ENCODE data around the gene IL11. TPM values are rescaled to one million over a fixed set of nuclear protein-coding genes. Genes with fewer than 3 reads are reported as not detected.

The IL11 gene
- total and polyA plus RNA-seq, 2 of the 13 experiments (the other 11 are each of a cell fraction or from before 2014, with no cell fraction given): 2.5 to 2.9 TPM

DNA sequence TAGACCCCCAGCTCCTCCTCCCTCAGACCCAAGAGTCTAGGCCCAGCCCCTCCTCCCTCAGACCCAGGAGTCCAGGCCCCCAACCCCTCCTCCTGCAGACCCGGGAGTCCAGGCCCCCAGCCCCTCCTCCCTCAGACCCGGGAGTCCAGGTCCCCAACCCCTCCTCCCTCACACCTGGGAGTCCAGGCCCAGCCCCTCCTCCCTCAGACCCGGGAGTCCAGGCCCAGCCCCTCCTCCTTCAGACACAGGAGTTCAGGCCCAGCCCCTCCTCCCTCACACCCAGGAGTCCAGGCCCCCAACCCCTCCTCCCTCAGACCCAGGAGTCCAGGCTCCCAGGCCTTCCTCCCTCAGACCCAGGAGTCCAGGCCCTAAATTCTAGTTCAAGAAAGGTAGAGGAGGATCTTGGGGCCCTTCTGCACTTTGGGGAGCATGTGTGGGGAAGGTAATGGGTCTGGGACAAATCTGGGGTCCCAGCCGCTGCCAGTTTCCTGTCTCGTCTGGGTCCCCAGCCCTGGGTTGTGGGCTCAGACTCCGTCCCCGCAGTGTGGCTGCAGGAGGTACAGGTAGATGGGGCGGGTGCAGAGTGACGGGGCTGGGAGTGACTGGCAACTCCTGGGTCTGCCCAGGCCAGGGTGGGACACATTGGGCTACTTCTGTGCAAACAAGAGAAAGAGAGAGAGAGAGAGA lies 3.2 kb upstream of the IL11 start:
- H3K36me3 ChIP-seq (replicated peaks in 1 of 2; ENCODE audit: control insufficient read depth in 1 of 2, insufficient read depth in 2 of 2, low read length in 2 of 2): no peaks in the 10 kb centered on the region
- H3K9ac ChIP-seq (ENCODE audit: insufficient read depth, low read depth, low read length): peak overlapping the region; percentile 51; the same call in 1 of the 2 replicates
- no peak for DNase-seq (ENCODE audit: low spot score)
- H2AFZ ChIP-seq (ENCODE audit: low read length): no peak overlapping the region
- H4K20me1 ChIP-seq (ENCODE audit: insufficient read depth, low read length): no peaks in the 10 kb centered on the region
- H3K9me3 ChIP-seq (ENCODE audit: low read length): no peaks in the 10 kb centered on the region
- no peak for TF ChIP-seq ZNF274 (CRISPR knock-in tag; IDR thresholded peaks at IDR 0.05)
- TF ChIP-seq SATB2 (CRISPR knock-in tag; IDR thresholded peaks at IDR 0.05): no peak
- peak; percentile 36; the same call in 1 of the 2 replicates for TF ChIP-seq ZNF788 (CRISPR knock-in tag; IDR thresholded peaks at IDR 0.05; ENCODE audit: borderline replicate concordance)
- no peak for TF ChIP-seq ZNF614 (CRISPR knock-in tag; IDR thresholded peaks at IDR 0.05; ENCODE audit: borderline replicate concordance)
- TF ChIP-seq MTA1 (CRISPR knock-in tag; IDR thresholded peaks at IDR 0.05; ENCODE audit: borderline replicate concordance): 0 out of 2 replicates have a peak, but pooled peaks have one; percentile 24
- TF ChIP-seq PLRG1 (conservative IDR thresholded peaks at IDR 0.05): no peak
- peak; percentile 18 for TF ChIP-seq ZNF883 (CRISPR knock-in tag; IDR thresholded peaks at IDR 0.05; ENCODE audit: not compliant biosample characterization)
- no peak for TF ChIP-seq ZNF75D (CRISPR knock-in tag; IDR thresholded peaks at IDR 0.05; ENCODE audit: borderline replicate concordance)
- no peak for TF ChIP-seq E2F5 (CRISPR knock-in tag; conservative IDR thresholded peaks at IDR 0.05)
- TF ChIP-seq ZSCAN22 (CRISPR knock-in tag; IDR thresholded peaks at IDR 0.05): peak; percentile 97
- no peak for TF ChIP-seq TGIF2 (CRISPR knock-in tag; IDR thresholded peaks at IDR 0.05)
- TF ChIP-seq TRIM24 (CRISPR knock-in tag; IDR thresholded peaks at IDR 0.05): no peak
- 0 out of 2 replicates have a peak, but pooled peaks have one; percentile 33 for TF ChIP-seq ARNTL (CRISPR knock-in tag; IDR thresholded peaks at IDR 0.05)
- peak overlapping the region; percentile 87 for H3K4me2 ChIP-seq (ENCODE audit: low read depth, low read length)
- no peak for FAIRE-seq
- in situ Hi-C loops (cut with HindIII; ENCODE audit: extremely low pct_ligation_motif_present, low pct_unique_long_range_greater_than_20kb) (no loop called here), intact Hi-C loops (cut with micrococcal nuclease; ENCODE audit: unreplicated experiment) (no loop called here)
- H3K27me3 ChIP-seq (ENCODE audit: control insufficient read depth in 1 of 2, insufficient read depth in 2 of 2, low read length in 2 of 2): peaks cover 7 to 38% of the 10 kb centered on the region in 2 experiments; a peak in 4 of 5 replicates
- POLR2A ChIA-PET: interaction anchor here (0.6 to 1.0 kb wide), 4 partner anchors 11 to 88 kb away, joined by 3 to 4 read pairs (median 3); partner anchors contain the start of genes ISOC2 and KMT5C
- peak; percentile 21; the same call in 2 of the 3 replicates for ATAC-seq
- CTCF ChIA-PET (ENCODE audit: low intra/inter-chr PET ratio, low total read pairs): no interaction called here
- H3K4me3 ChIP-seq (replicated peaks in 1 of 3; ENCODE audit: insufficient read depth in 1 of 3, low read depth in 2 of 3, low read length in 3 of 3): peak overlapping the region; percentile 44 to 70 (median 48)
- BruUV-seq (replicated peaks): no TSS peak
- no peak overlapping the region for H3K27ac ChIP-seq (ENCODE audit: extremely low read length, insufficient read depth, low read length)
- 4% methylated on average over 8 of the region's 9 CpGs for WGBS (ENCODE audit: low lambda C conversion rate)
- no peaks in the 10 kb centered on the region for H3K79me2 ChIP-seq (ENCODE audit: insufficient read depth, low read length)
- peaks cover 82% of the 10 kb centered on the region for H3K4me1 ChIP-seq (ENCODE audit: insufficient read depth, low read length)
